ENCODE measurements around the gene PHF2. TPM values are rescaled to one million over a fixed set of nuclear protein-coding genes. Genes with fewer than 3 reads are reported as not detected.

PHF2 gene
- total and polyA plus RNA-seq, 2 of the 8 experiments (the other 6 are each of a cell fraction or from before 2014, with no cell fraction given): 3.4 to 9.4 TPM

DNA sequence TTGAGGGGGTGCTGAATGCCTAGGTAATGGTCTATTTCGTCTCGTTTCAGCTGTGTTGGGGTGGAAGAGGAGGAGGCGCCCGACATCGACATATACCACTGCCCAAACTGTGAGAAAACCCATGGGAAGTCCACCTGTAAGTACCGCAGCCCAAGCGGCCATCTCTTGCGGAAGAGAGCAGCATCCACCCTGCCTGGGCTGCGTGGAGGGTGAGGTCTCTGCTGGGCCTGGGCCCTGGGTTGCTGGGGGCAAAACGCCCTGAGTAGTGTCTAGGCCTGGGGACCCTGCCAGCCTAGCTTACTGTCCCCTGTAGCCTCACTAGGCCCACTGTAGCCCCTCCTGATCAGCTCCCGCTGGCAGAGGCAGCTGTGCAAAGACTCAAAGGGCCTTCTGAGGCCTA is 53.5 kb downstream of the PHF2 start:
- Histone ChIP-seq H2BK120ac (replicated peaks; ENCODE audit: low read depth, low read length) (no peak overlapping the region), H2BK12ac (ENCODE audit: low read depth, low read length) (no peak overlapping the region), H2AFZ (ENCODE audit: low read length) (no peak overlapping the region), H2BK20ac (ENCODE audit: low read length) (no peak overlapping the region), H3K14ac (ENCODE audit: insufficient read length) (no peak overlapping the region), H3K36me3 (ENCODE audit: control insufficient read depth in 2 of 4, insufficient read depth in 4 of 4, low read length in 3 of 4) (no peaks in the 10 kb centered on the region), H3K4me3 (ENCODE audit: extremely low read depth in 1 of 4, insufficient read depth in 2 of 4, low read depth in 3 of 4, low read length in 4 of 4) (no peak overlapping the region), H4K5ac (ENCODE audit: insufficient read length, low read depth, low read length) (no peak overlapping the region), H3K23me2 (ENCODE audit: low read depth, low read length) (no peaks in the 10 kb centered on the region), H3K79me1 (ENCODE audit: low read depth, low read length) (no peaks in the 10 kb centered on the region), H3K4me1 (replicated peaks in 1 of 4; ENCODE audit: control insufficient read depth in 3 of 4, insufficient read depth in 4 of 4, low read length in 3 of 4) (peaks cover 0 to 5% (median 0%) of the 10 kb centered on the region in 4 experiments; a peak in 2 of 7 replicates), H3K18ac (ENCODE audit: extremely low read depth, low read length) (no peak overlapping the region), H3K23ac (ENCODE audit: insufficient read length) (no peak overlapping the region), H2BK5ac (ENCODE audit: low read depth, low read length) (no peak overlapping the region), H4K8ac (ENCODE audit: extremely low read depth, insufficient read depth, low read length) (no peak overlapping the region), H4K91ac (replicated peaks; ENCODE audit: insufficient read length, low read length) (no peak overlapping the region), H3K27me3 (replicated peaks in 1 of 4; ENCODE audit: control insufficient read depth in 3 of 4, extremely low read depth in 1 of 4, insufficient read depth in 3 of 4, low read length in 3 of 4) (no peaks in the 10 kb centered on the region), H2BK15ac (ENCODE audit: low read length) (no peak overlapping the region), H3K9me3 (ENCODE audit: insufficient read depth in 2 of 2, low read depth in 1 of 2, low read length in 1 of 2) (0 out of 4 replicates have a peak, but pooled peaks cover 0 to 5% of the 10 kb centered on the region in 2 experiments), H3K4me2 (ENCODE audit: insufficient read depth in 1 of 2, low read depth in 2 of 2, low read length in 2 of 2) (no peak overlapping the region), H3K27ac (ENCODE audit: low read depth, low read length) (no peak overlapping the region), H3K79me2 (ENCODE audit: control insufficient read depth in 1 of 2, insufficient read depth in 2 of 2, low read length in 2 of 2) (peaks cover 0 to 16% of the 10 kb centered on the region in 2 experiments; a peak in 2 of 4 replicates), H3K9ac (replicated peaks in 1 of 4; ENCODE audit: extremely low read depth in 1 of 4, low read depth in 3 of 4, low read length in 3 of 4) (no peak overlapping the region), H3K56ac (replicated peaks; ENCODE audit: insufficient read length, low read depth, low read length) (no peak overlapping the region), H2AK5ac (ENCODE audit: low read depth, low read length) (no peak overlapping the region), H3K4ac (replicated peaks; ENCODE audit: insufficient read length, low read depth, low read length) (no peak overlapping the region), H4K20me1 (replicated peaks in 1 of 2; ENCODE audit: control insufficient read depth in 1 of 2, insufficient read depth in 2 of 2, low read length in 2 of 2) (peaks cover 0 to 2% of the 10 kb centered on the region in 2 experiments)
- ChIA-PET POLR2A (ENCODE audit: partially characterized antibody) (no interaction called here), CTCF (ENCODE audit: partially characterized antibody) (interaction anchor here (2.3 kb wide), 1 partner anchor 10 kb away, joined by 6 read pairs; no protein-coding TSS in a partner anchor)
- FAIRE-seq: no peak
- no peak for TF ChIP-seq POLR2A (IDR thresholded peaks at IDR 0.05; ENCODE audit: control extremely low read depth in 1 of 2, low read depth in 2 of 2, low read length in 2 of 2)
- TF ChIP-seq CHD2 (IDR thresholded peaks at IDR 0.05; ENCODE audit: low read length): no peak
- no peak for TF ChIP-seq TBP (IDR thresholded peaks at IDR 0.05; ENCODE audit: low read depth, low read length)
- WGBS, 2 experiments (ENCODE audit: extremely low coverage in 1 of 2, insufficient coverage in 1 of 2, insufficient read length in 1 of 2, insufficient replicate concordance in 2 of 2, low coverage in 1 of 2, low lambda C conversion rate in 2 of 2, missing lambda C conversion rate in 1 of 2): 86% methylated on average over 11 of the region's 11 CpGs; no CpG with 5 or more reads in 1 of the 2 experiments
- DNase-seq (ENCODE audit: low read depth in 1 of 2, low spot score in 2 of 2): peak in 1 of 2 experiments; percentile 23

Measured in H1 (cell line).